Trophoblast cell (in vitro differentiated cells and primary cell): Measurements from ENCODE around the gene ABAT. TPM values are rescaled to one million over a fixed set of nuclear protein-coding genes. Genes with fewer than 3 reads are reported as not detected.

ENCODE experiments used
- DNase-seq, 2 donors: peaks; one replicate each; pipeline ENCODE4 v3.0.0-alpha.2; 2016
- H2AFZ ChIP-seq: 2 replicates; pipeline ENCODE4 v1.6.1; 2013; ENCODE audit warnings: low read length, moderate library complexity, mild to moderate bottlenecking; ENCODE audit not compliant: insufficient read depth, poor library complexity
- H2AK5ac ChIP-seq: 2 replicates; pipeline ENCODE4 v1.6.1; 2013; ENCODE audit warnings: mild to moderate bottlenecking, low read length
- H2BK120ac ChIP-seq: 2 replicates; pipeline ENCODE4 v1.6.1; 2013; ENCODE audit warnings: low read length, mild to moderate bottlenecking, moderate library complexity; ENCODE audit not compliant: insufficient read depth, poor library complexity
- H2BK12ac ChIP-seq: 2 replicates; pipeline ENCODE4 v1.6.1; 2013; ENCODE audit warnings: mild to moderate bottlenecking, low read length, moderate library complexity
- H2BK5ac ChIP-seq: 2 replicates; pipeline ENCODE4 v1.6.1; 2013; ENCODE audit warnings: low read length, low read depth, moderate library complexity, mild to moderate bottlenecking; ENCODE audit not compliant: poor library complexity
- H3K14ac ChIP-seq: 2 replicates; pipeline ENCODE4 v1.6.1; 2013; ENCODE audit warnings: mild to moderate bottlenecking, low read length
- H3K18ac ChIP-seq: 2 replicates; pipeline ENCODE4 v1.6.1; 2013; ENCODE audit warnings: mild to moderate bottlenecking, low read length
- H3K23ac ChIP-seq: 2 replicates; pipeline ENCODE4 v1.6.1; 2013; ENCODE audit warnings: low read length
- H3K27ac ChIP-seq: 2 replicates; pipeline ENCODE4 v1.5.1; 2013; ENCODE audit warnings: low read depth, mild to moderate bottlenecking, inconsistent platforms, low read length, moderate library complexity
- H3K27me3 ChIP-seq: 2 replicates; pipeline ENCODE4 v1.6.1; 2013; ENCODE audit warnings: inconsistent platforms, mild to moderate bottlenecking, low read length, moderate library complexity; ENCODE audit not compliant: insufficient read depth
- H3K36me3 ChIP-seq, 2 experiments: 1 replicate in 1 of 2; 2 replicates in 1 of 2; pipeline ENCODE4 v1.6.1; 2013; ENCODE audit warnings: low read length in 2 of 2, mild to moderate bottlenecking in 2 of 2, moderate library complexity in 1 of 2; ENCODE audit not compliant: insufficient read depth in 2 of 2, control insufficient read depth in 1 of 2
- H3K4ac ChIP-seq: 2 replicates; pipeline ENCODE4 v1.6.1; 2013; ENCODE audit warnings: low read depth, mild to moderate bottlenecking, low read length, moderate library complexity
- H3K4me1 ChIP-seq, 2 experiments: 1 replicate in 1 of 2; 2 replicates in 1 of 2; pipeline ENCODE4 v1.6.1; 2013; ENCODE audit warnings: low read length in 2 of 2, mild to moderate bottlenecking in 2 of 2, moderate library complexity in 1 of 2; ENCODE audit not compliant: insufficient read depth in 2 of 2, control insufficient read depth in 1 of 2
- H3K4me2 ChIP-seq: 2 replicates; pipeline ENCODE4 v1.6.1; 2013; ENCODE audit warnings: inconsistent platforms, mild to moderate bottlenecking, low read length, moderate library complexity
- H3K4me3 ChIP-seq: 2 replicates; pipeline ENCODE4 v1.5.1; 2013; ENCODE audit warnings: mild to moderate bottlenecking, low read depth, low read length, inconsistent platforms
- H3K79me1 ChIP-seq: one replicate; pipeline ENCODE4 v1.6.1; 2013; ENCODE audit warnings: low read length
- H3K79me2 ChIP-seq: 2 replicates; pipeline ENCODE4 v1.6.1; 2013; ENCODE audit warnings: low read length, mild to moderate bottlenecking; ENCODE audit not compliant: control insufficient read depth, insufficient read depth, poor library complexity
- H3K9ac ChIP-seq: 2 replicates; pipeline ENCODE4 v1.6.1; 2013; ENCODE audit warnings: mild to moderate bottlenecking, low read length
- H3K9me3 ChIP-seq: 2 replicates; pipeline ENCODE4 v1.6.1; 2013; ENCODE audit warnings: low read depth, mild to moderate bottlenecking, control low read depth, inconsistent platforms, low read length; ENCODE audit not compliant: insufficient read depth
- H4K12ac ChIP-seq: 2 replicates; pipeline ENCODE4 v1.6.1; 2013; ENCODE audit warnings: low read depth, mild to moderate bottlenecking, low read length, moderate library complexity
- H4K8ac ChIP-seq: 2 replicates; pipeline ENCODE4 v1.6.1; 2013; ENCODE audit warnings: low read depth, mild to moderate bottlenecking, low read length, moderate library complexity
- H4K91ac ChIP-seq: one replicate; pipeline ENCODE4 v1.6.1; 2013; ENCODE audit warnings: low read depth, mild to moderate bottlenecking, low read length, moderate library complexity
- WGBS: extraction: QIAGEN DNeasy Blood & Tissue Kit; methylation state at CpG from one replicate; pipeline ENCODE4 v1.1.7; 2013; ENCODE audit warnings: missing lambda C conversion rate; ENCODE audit not compliant: insufficient read length, insufficient coverage; ENCODE audit errors: extremely low coverage; 5-methylcytosine and 5-hydroxymethylcytosine counted together
- polyA plus RNA-seq: library from polyadenylated mRNA; stranded (reverse); fragments of 200-250 nt; gene quantifications from 2 replicates; pipeline ENCODE4 v1.2.3, GENCODE V29; 2013

The ABAT gene
- 2.5 and 2.6 TPM in 2 replicates for polyA plus RNA-seq

DNA sequence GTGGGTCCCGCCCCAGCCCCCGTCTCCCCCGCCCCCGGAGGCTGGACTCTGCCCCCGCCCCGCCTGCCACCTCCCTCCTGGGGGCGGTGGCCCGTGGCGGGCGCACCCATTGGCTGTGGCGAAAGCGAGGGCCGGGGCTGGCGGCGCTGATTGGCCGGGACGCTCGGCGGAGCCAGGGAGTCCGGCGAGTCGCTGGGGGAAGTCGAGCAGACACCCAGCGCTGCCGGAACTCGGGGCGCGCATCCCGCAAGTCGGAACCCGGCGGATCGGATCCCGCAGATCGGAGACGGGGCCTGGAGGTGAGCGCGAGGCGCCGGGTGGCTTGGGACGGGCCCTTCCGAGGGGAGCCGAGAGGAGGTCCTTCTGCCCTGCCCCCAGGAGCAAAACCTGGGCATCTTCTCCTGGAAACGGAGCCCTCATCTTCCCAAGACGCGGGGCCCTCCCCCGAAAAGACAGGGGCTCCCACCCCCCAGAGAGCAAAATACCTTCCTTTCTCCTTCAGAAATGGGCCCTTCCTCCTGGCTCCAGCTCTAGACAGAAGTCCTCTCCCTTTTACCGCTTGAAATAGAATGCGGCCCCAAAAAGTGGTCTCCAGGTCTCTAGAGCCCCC is at the start of gene ABAT:
Gene ABAT, plus strand, starts transcription at position 205 of the 610 bp plus-strand sequence. CDS start 61,123 bp downstream, outside the sequence.
- H3K9me3 ChIP-seq = no peaks in the 10 kb centered on the region
- H2BK5ac ChIP-seq = no peak within 1 kb of the TSS
- no peak within 1 kb of the TSS for H3K27ac ChIP-seq
- H2AFZ ChIP-seq = peak within 1 kb of the TSS; percentile 72
- H4K8ac ChIP-seq = peak within 1 kb of the TSS; percentile 46
- DNase-seq = peak; percentile 84 to 87
- no peak within 1 kb of the TSS for H3K23ac ChIP-seq
- no peak within 1 kb of the TSS for H2BK120ac ChIP-seq
- H3K4me2 ChIP-seq = peak within 1 kb of the TSS; percentile 88
- no peak within 1 kb of the TSS for H2AK5ac ChIP-seq
- no peaks in the 10 kb centered on the region for H3K36me3 ChIP-seq
- H3K79me1 ChIP-seq = no peaks in the 10 kb centered on the region
- H3K4ac ChIP-seq = no peak within 1 kb of the TSS
- peak within 1 kb of the TSS; percentile 38 for H2BK12ac ChIP-seq
- H4K12ac ChIP-seq = peak within 1 kb of the TSS; percentile 31
- no peak within 1 kb of the TSS for H3K14ac ChIP-seq
- peak within 1 kb of the TSS; percentile 73 for H3K4me3 ChIP-seq
- peaks cover 2% of the 10 kb centered on the region in 2 experiments for H3K4me1 ChIP-seq
- no CpG with 5 or more reads among the region's 49 CpGs for WGBS
- peak within 1 kb of the TSS; percentile 14 for H3K9ac ChIP-seq
- no peaks in the 10 kb centered on the region for H3K27me3 ChIP-seq
- H3K18ac ChIP-seq = no peak within 1 kb of the TSS
- no peaks in the 10 kb centered on the region for H3K79me2 ChIP-seq
- no peak within 1 kb of the TSS for H4K91ac ChIP-seq

DNA sequence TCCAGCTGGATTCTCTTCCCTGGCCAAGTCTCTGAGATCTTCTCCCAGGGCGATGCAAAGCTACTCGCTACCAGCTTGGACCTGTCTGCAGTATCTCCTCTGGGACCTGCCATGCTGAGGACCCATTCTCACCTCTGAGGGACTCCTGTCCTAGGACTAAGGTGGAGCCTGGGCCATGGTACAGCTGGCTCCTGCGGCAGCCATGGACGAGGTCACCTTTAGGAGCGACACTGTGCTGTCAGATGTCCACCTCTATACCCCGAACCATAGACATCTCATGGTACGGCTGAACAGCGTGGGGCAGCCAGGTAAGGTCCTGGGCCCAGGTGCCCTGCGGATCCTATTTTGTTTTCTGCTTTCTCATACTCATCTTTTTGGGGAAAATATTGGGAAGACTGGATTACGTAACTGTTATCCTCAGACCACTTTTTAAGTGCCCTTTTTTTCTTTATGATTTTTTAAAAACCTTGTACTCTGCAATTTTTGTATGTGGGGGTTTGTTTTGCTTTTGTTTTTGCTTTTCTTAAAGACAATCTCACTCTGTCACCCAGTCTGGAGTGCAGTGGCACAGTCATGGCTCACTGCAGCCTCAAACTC is 48.8 kb upstream of the ABAT start:
- Histone ChIP-seq H3K9ac (no peak overlapping the region), H2BK120ac (no peak overlapping the region), H3K4ac (no peak overlapping the region), H3K4me3 (no peak overlapping the region), H4K12ac (no peak overlapping the region), H3K4me1 (peaks cover 0 to 3% of the 10 kb centered on the region in 2 experiments), H3K79me2 (peaks cover 8% of the 10 kb centered on the region), H3K27ac (no peak overlapping the region), H3K79me1 (peaks cover 6% of the 10 kb centered on the region), H4K8ac (no peak overlapping the region), H3K14ac (no peak overlapping the region), H2BK5ac (no peak overlapping the region), H2AK5ac (no peak overlapping the region), H3K18ac (no peak overlapping the region), H3K23ac (no peak overlapping the region), H3K4me2 (no peak overlapping the region), H2AFZ (no peak overlapping the region), H3K9me3 (no peaks in the 10 kb centered on the region), H2BK12ac (no peak overlapping the region), H4K91ac (no peak overlapping the region), H3K27me3 (no peaks in the 10 kb centered on the region), H3K36me3 (peaks cover 48 to 50% of the 10 kb centered on the region in 2 experiments)
- no CpG with 5 or more reads among the region's 10 CpGs for WGBS
- DNase-seq = no peak

DNA sequence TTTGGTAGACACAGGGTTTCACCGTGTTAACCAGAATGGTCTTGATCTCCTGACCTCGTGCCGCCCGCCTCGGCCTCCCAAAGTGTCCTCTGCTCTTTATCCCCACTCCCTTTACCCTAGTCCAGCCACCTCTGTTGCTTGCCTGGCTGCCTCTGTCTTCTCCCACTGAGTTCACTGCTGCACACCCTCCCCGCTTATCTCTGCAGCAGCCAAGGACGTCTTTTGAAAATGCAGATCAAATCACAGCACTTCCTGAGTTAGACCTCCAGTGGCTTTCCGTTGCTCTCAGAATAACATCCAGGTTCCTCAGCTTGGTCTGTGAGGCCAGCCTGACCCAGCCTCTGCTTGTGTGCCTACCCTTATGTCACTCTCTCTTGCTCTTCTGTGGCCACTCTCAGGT is 47.5 kb upstream of the ABAT start:
- H3K23ac ChIP-seq = no peak overlapping the region
- no peak overlapping the region for H4K8ac ChIP-seq
- H4K12ac ChIP-seq = no peak overlapping the region
- H3K27me3 ChIP-seq = no peaks in the 10 kb centered on the region
- H2BK12ac ChIP-seq = no peak overlapping the region
- DNase-seq = no peak
- no peak overlapping the region for H2AK5ac ChIP-seq
- peaks cover 0 to 3% of the 10 kb centered on the region in 2 experiments for H3K4me1 ChIP-seq
- H3K4me2 ChIP-seq = no peak overlapping the region
- no peaks in the 10 kb centered on the region for H3K9me3 ChIP-seq
- WGBS = no CpG with 5 or more reads among the region's 8 CpGs
- H2BK120ac ChIP-seq = no peak overlapping the region
- peaks cover 4% of the 10 kb centered on the region for H3K79me2 ChIP-seq
- no peak overlapping the region for H2BK5ac ChIP-seq
- H3K4ac ChIP-seq = no peak overlapping the region
- H3K14ac ChIP-seq = no peak overlapping the region
- H3K36me3 ChIP-seq = peaks cover 58 to 60% of the 10 kb centered on the region in 2 experiments
- no peak overlapping the region for H4K91ac ChIP-seq
- H3K79me1 ChIP-seq = peaks cover 2% of the 10 kb centered on the region
- H2AFZ ChIP-seq = no peak overlapping the region
- H3K9ac ChIP-seq = no peak overlapping the region
- H3K18ac ChIP-seq = no peak overlapping the region
- no peak overlapping the region for H3K27ac ChIP-seq
- no peak overlapping the region for H3K4me3 ChIP-seq

DNA sequence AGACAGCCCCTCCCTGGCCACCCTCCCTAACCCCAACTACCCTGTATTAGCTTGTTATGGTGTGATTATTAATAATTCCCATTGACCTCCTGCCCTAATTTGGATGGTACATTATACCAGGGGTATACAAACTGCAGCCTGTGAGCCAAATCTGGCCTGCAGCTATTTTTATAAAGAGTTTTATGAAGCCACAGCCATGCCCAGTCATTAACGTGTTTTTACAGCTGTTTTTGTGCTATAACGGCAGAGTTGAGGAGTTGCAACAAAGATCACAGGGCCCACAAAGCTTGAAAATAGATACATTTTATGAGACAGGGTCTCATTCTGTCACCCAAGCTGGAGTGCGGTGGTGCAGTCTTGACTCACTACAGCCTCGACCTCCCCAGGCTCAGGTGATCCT is 47.0 kb upstream of the ABAT start:
- no peak overlapping the region for H3K4me3 ChIP-seq
- peaks cover 62 to 65% of the 10 kb centered on the region in 2 experiments for H3K36me3 ChIP-seq
- no peaks in the 10 kb centered on the region for H3K9me3 ChIP-seq
- no peak overlapping the region for H2AK5ac ChIP-seq
- H3K23ac ChIP-seq = no peak overlapping the region
- H3K9ac ChIP-seq = no peak overlapping the region
- H2BK5ac ChIP-seq = no peak overlapping the region
- H3K4me2 ChIP-seq = no peak overlapping the region
- no peak overlapping the region for H4K12ac ChIP-seq
- no peaks in the 10 kb centered on the region for H3K79me1 ChIP-seq
- H2BK12ac ChIP-seq = no peak overlapping the region
- H3K4me1 ChIP-seq = no peaks in the 10 kb centered on the region
- H3K18ac ChIP-seq = no peak overlapping the region
- no peak overlapping the region for H3K27ac ChIP-seq
- H4K8ac ChIP-seq = no peak overlapping the region
- H4K91ac ChIP-seq = no peak overlapping the region
- no peak for DNase-seq
- WGBS = no CpG with 5 or more reads among the region's 4 CpGs
- H3K14ac ChIP-seq = no peak overlapping the region
- no peaks in the 10 kb centered on the region for H3K79me2 ChIP-seq
- H2AFZ ChIP-seq = no peak overlapping the region
- H2BK120ac ChIP-seq = no peak overlapping the region
- no peaks in the 10 kb centered on the region for H3K27me3 ChIP-seq
- H3K4ac ChIP-seq = no peak overlapping the region
